Measurements from ENCODE around the gene ATP9B. TPM values are rescaled to one million over a fixed set of nuclear protein-coding genes. Genes with fewer than 3 reads are reported as not detected.
"Not testable (repeated sequence)": the region's sequence is repeated elsewhere in the genome, so short reads cannot be mapped to it uniquely, and the experiment has no call there.

Gene ATP9B
- total RNA-seq, 1 experiment from 2014 or later = 25.6 TPM

DNA sequence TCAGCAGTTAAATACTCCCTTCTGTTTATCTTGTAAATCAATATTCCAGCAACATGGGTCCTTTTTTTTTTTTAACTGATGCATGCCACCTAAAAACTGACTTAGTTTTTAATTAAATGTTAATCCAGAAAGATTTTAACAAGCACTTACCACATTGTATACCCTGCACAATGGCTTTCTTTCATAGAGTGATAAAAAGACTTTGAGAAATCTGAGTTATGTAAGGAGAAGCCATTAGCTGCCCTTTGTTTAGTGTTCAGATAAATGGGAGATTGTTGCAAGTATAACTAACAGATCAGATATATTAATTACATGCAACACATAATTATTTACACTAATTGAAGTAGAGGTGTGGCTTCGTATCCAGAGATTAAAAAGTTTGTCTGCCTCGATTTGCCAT lies 303.8 kb downstream of the ATP9B start:
- H3K36me3 Mint-ChIP-seq (ENCODE audit: insufficient read depth, unreplicated experiment) = no peaks in the 10 kb centered on the region
- DNase-seq = no peak
- H3K4me1 Mint-ChIP-seq (ENCODE audit: low read depth, unreplicated experiment) = no peaks in the 10 kb centered on the region
- no peaks in the 10 kb centered on the region for H3K27me3 Mint-ChIP-seq (ENCODE audit: unreplicated experiment)
- CTCF ChIA-PET = interaction anchor here (0.6 kb wide), 1 partner anchor 26 kb away, joined by 3 read pairs; no protein-coding TSS in a partner anchor
- no peaks in the 10 kb centered on the region for H3K9me3 Mint-ChIP-seq (ENCODE audit: low read depth, unreplicated experiment)
- intact Hi-C loops (cut with micrococcal nuclease; ENCODE audit: unreplicated experiment) = no loop called here
- no TSS peak for BruUV-seq (replicated peaks)
- TF ChIP-seq CTCF (IDR thresholded peaks at IDR 0.05; ENCODE audit: unreplicated experiment) = no peak
- H3K4me3 Mint-ChIP-seq (ENCODE audit: low read depth, unreplicated experiment) = no peak overlapping the region
- no peak overlapping the region for H3K27ac Mint-ChIP-seq (ENCODE audit: unreplicated experiment)

DNA sequence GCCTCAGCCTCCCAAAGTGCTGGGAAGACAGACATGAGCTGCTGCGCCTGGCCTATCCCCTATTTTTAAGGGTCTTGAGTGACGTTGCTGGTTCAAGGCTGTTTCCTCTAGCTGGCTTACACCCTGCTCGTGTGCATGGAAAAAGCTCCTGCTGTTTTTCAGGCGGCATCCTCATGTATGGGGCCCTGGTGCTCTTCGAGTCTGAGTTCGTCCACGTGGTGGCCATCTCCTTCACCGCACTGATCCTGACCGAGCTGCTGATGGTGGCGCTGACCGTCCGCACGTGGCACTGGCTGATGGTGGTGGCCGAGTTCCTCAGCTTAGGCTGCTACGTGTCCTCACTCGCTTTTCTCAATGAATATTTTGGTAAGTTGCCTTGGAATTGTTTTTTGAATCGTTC lies 304.5 kb downstream of the ATP9B start:
- CTCF ChIA-PET = no interaction called here
- intact Hi-C loops (cut with micrococcal nuclease; ENCODE audit: unreplicated experiment) = no loop called here
- no peak for TF ChIP-seq CTCF (IDR thresholded peaks at IDR 0.05; ENCODE audit: unreplicated experiment)
- Mint-ChIP-seq H3K27me3 (ENCODE audit: unreplicated experiment) (no peaks in the 10 kb centered on the region), H3K4me1 (ENCODE audit: low read depth, unreplicated experiment) (no peaks in the 10 kb centered on the region), H3K4me3 (ENCODE audit: low read depth, unreplicated experiment) (no peak overlapping the region), H3K27ac (ENCODE audit: unreplicated experiment) (no peak overlapping the region), H3K36me3 (ENCODE audit: insufficient read depth, unreplicated experiment) (peaks cover under 1% of the 10 kb centered on the region), H3K9me3 (ENCODE audit: low read depth, unreplicated experiment) (no peaks in the 10 kb centered on the region)
- no peak for DNase-seq
- BruUV-seq (replicated peaks) = no TSS peak

GRCh38 chr18:79374408-79375171 lies 305.4 kb downstream of the ATP9B start:
- intact Hi-C loops (cut with micrococcal nuclease; ENCODE audit: unreplicated experiment) = no loop called here
- no peak overlapping the region for H3K27ac Mint-ChIP-seq (ENCODE audit: unreplicated experiment)
- H3K9me3 Mint-ChIP-seq (ENCODE audit: low read depth, unreplicated experiment) = no peaks in the 10 kb centered on the region

GRCh38 chr18:79375441-79376154 lies 306.4 kb downstream of the ATP9B start:
- Mint-ChIP-seq H3K36me3 (ENCODE audit: insufficient read depth, unreplicated experiment) (peaks cover 5% of the 10 kb centered on the region), H3K4me1 (ENCODE audit: low read depth, unreplicated experiment) (no peaks in the 10 kb centered on the region), H3K9me3 (ENCODE audit: low read depth, unreplicated experiment) (no peaks in the 10 kb centered on the region), H3K27ac (ENCODE audit: unreplicated experiment) (no peak overlapping the region), H3K27me3 (ENCODE audit: unreplicated experiment) (no peaks in the 10 kb centered on the region), H3K4me3 (ENCODE audit: low read depth, unreplicated experiment) (no peak overlapping the region)
- intact Hi-C loops (cut with micrococcal nuclease; ENCODE audit: unreplicated experiment) = no loop called here
- BruUV-seq (replicated peaks) = no TSS peak
- DNase-seq = no peak
- CTCF ChIA-PET = interaction anchor here (0.6 to 0.7 kb wide), 2 partner anchors 34 to 272 kb away, joined by 3 read pairs; no protein-coding TSS in a partner anchor
- TF ChIP-seq CTCF (IDR thresholded peaks at IDR 0.05; ENCODE audit: unreplicated experiment) = no peak

More at GRCh38 chr18:79374408-79375171, 305.4 kb downstream of the ATP9B start:
- peaks cover 5% of the 10 kb centered on the region for H3K36me3 Mint-ChIP-seq (ENCODE audit: insufficient read depth, unreplicated experiment)
- no peak overlapping the region for H3K4me3 Mint-ChIP-seq (ENCODE audit: low read depth, unreplicated experiment)
- no peak for DNase-seq
- TF ChIP-seq CTCF (IDR thresholded peaks at IDR 0.05; ENCODE audit: unreplicated experiment) = no peak
- CTCF ChIA-PET = no interaction called here
- no peaks in the 10 kb centered on the region for H3K27me3 Mint-ChIP-seq (ENCODE audit: unreplicated experiment)
- no TSS peak for BruUV-seq (replicated peaks)
- H3K4me1 Mint-ChIP-seq (ENCODE audit: low read depth, unreplicated experiment) = no peaks in the 10 kb centered on the region

GRCh38 chr18:79376661-79377060 lies 307.5 kb downstream of the ATP9B start:
- CTCF ChIA-PET; H3K4me3 Mint-ChIP-seq (ENCODE audit: low read depth, unreplicated experiment); BruUV-seq (replicated peaks); H3K9me3 Mint-ChIP-seq (ENCODE audit: low read depth, unreplicated experiment); H3K36me3 Mint-ChIP-seq (ENCODE audit: insufficient read depth, unreplicated experiment); H3K4me1 Mint-ChIP-seq (ENCODE audit: low read depth, unreplicated experiment); H3K27ac Mint-ChIP-seq (ENCODE audit: unreplicated experiment); H3K27me3 Mint-ChIP-seq (ENCODE audit: unreplicated experiment); intact Hi-C loops (cut with micrococcal nuclease; ENCODE audit: unreplicated experiment); DNase-seq: not testable (repeated sequence)
